GM06990 (cell line): Measurements from ENCODE around the gene SLC1A4.

Experiments used
- DNase-seq: peaks from one replicate; pipeline ENCODE4 v3.0.0-alpha.2; 2011; ENCODE audit not compliant: insufficient read length; ENCODE audit errors: extremely low read depth
- H3K27me3 ChIP-seq: replicated peaks from 2 replicates; pipeline ENCODE4 v1.6.0; 2011; ENCODE audit warnings: low read length; ENCODE audit not compliant: control insufficient read depth, insufficient read depth
- H3K36me3 ChIP-seq: 2 replicates; pipeline ENCODE4 v1.5.1; 2011; ENCODE audit warnings: low read length; ENCODE audit not compliant: control insufficient read depth, insufficient read depth
- H3K4me3 ChIP-seq: replicated peaks from 2 replicates; pipeline ENCODE4 v1.5.1; 2011; ENCODE audit warnings: low read depth, mild to moderate bottlenecking, control low read depth, low read length
- CTCF ChIP-seq: IDR thresholded peaks from 2 replicates; pipeline ENCODE4 v1.5.1; 2011; ENCODE audit warnings: low read length, control low read depth, mild to moderate bottlenecking, inconsistent platforms; ENCODE audit not compliant: insufficient read depth, poor library complexity, severe bottlenecking

SLC1A4 gene

GRCh38 chr2:65039640-65040039 is 50.4 kb downstream of the SLC1A4 start:
- DNase-seq, result no peak
- Histone ChIP-seq H3K4me3 (no peak overlapping the region), H3K36me3 (no peaks in the 10 kb centered on the region), H3K27me3 (no peaks in the 10 kb centered on the region)
- no peak for TF ChIP-seq CTCF

- TF ChIP-seq CTCF, result peak; percentile 91
- Histone ChIP-seq H3K4me3 (no peak overlapping the region), H3K27me3 (no peaks in the 10 kb centered on the region), H3K36me3 (no peaks in the 10 kb centered on the region)
- no peak for DNase-seq
Measured at GRCh38 chr2:65040400-65041261, 51.4 kb downstream of the SLC1A4 start.

GRCh38 chr2:65043001-65043400 is 53.8 kb downstream of the SLC1A4 start:
- DNase-seq, result no peak
- H3K27me3 ChIP-seq, result no peaks in the 10 kb centered on the region
- no peaks in the 10 kb centered on the region for H3K36me3 ChIP-seq
- no peak for TF ChIP-seq CTCF
- no peak overlapping the region for H3K4me3 ChIP-seq

- Histone ChIP-seq H3K36me3 (no peaks in the 10 kb centered on the region), H3K4me3 (no peak overlapping the region), H3K27me3 (no peaks in the 10 kb centered on the region)
- DNase-seq, result no peak
- no peak for TF ChIP-seq CTCF
Measured at GRCh38 chr2:65044097-65044735, 55.0 kb downstream of the SLC1A4 start.

GRCh38 chr2:65045651-65046050 is 56.5 kb downstream of the SLC1A4 start:
- Histone ChIP-seq H3K4me3 (no peak overlapping the region), H3K27me3 (no peaks in the 10 kb centered on the region), H3K36me3 (no peaks in the 10 kb centered on the region)
- no peak for TF ChIP-seq CTCF
- no peak for DNase-seq
